ENCODE measurements around the gene L3MBTL4. TPM values are rescaled to one million over a fixed set of nuclear protein-coding genes. Genes with fewer than 3 reads are reported as not detected.

The L3MBTL4 gene
- total RNA-seq, 1 donor from 2014 or later: under 0.01 TPM

- Histone ChIP-seq H3K27me3 (ENCODE audit: control insufficient read depth, insufficient read depth, low read length) (no peaks in the 10 kb centered on the region), H3K4me3 (ENCODE audit: low read depth, low read length) (no peak overlapping the region), H3K36me3 (ENCODE audit: control insufficient read depth, insufficient read depth, low read length) (no peaks in the 10 kb centered on the region)
- DNase-seq (ENCODE audit: low read depth) (no peak), FAIRE-seq (no peak)
- TF ChIP-seq, protein P1, sequence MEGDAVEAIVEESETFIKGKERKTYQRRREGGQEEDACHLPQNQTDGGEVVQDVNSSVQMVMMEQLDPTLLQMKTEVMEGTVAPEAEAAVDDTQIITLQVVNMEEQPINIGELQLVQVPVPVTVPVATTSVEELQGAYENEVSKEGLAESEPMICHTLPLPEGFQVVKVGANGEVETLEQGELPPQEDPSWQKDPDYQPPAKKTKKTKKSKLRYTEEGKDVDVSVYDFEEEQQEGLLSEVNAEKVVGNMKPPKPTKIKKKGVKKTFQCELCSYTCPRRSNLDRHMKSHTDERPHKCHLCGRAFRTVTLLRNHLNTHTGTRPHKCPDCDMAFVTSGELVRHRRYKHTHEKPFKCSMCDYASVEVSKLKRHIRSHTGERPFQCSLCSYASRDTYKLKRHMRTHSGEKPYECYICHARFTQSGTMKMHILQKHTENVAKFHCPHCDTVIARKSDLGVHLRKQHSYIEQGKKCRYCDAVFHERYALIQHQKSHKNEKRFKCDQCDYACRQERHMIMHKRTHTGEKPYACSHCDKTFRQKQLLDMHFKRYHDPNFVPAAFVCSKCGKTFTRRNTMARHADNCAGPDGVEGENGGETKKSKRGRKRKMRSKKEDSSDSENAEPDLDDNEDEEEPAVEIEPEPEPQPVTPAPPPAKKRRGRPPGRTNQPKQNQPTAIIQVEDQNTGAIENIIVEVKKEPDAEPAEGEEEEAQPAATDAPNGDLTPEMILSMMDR (IDR thresholded peaks at IDR 0.05; ENCODE audit: insufficient read depth, low read length, severe bottlenecking): no peak
Observed at GRCh38 chr18:6294148-6294784, 120.4 kb downstream of the L3MBTL4 start.

GRCh38 chr18:6289843-6290242 is 124.9 kb downstream of the L3MBTL4 start:
- TF ChIP-seq, protein P1 (IDR thresholded peaks at IDR 0.05; ENCODE audit: insufficient read depth, low read length, severe bottlenecking): no peak
- FAIRE-seq: no peak

DNA sequence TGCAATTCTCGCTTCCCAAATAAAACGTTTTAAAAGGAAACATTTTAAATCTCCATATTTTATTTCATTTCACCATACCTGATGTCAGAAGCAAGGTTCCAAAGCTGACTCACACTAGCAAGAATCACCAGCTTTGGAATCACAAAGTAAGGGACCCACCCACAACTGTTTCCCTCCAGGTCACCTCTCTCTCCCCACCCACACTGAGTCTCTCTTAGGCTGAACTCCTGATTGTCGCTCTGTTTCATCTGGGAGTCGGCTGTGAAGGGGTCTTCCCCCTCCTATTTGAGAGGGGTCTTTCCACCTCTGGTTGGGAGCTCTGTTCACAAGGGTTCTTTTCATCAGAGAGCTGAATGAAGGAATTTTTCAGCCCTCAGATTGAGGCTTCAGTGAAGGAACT is 128.1 kb downstream of the L3MBTL4 start:
- H3K4me3 ChIP-seq (ENCODE audit: low read depth, low read length): no peak overlapping the region
- TF ChIP-seq, protein P1 (IDR thresholded peaks at IDR 0.05; ENCODE audit: insufficient read depth, low read length, severe bottlenecking): no peak
- FAIRE-seq (no peak), DNase-seq (ENCODE audit: low read depth) (peak; percentile 1)
- H3K27me3 ChIP-seq (ENCODE audit: control insufficient read depth, insufficient read depth, low read length): no peaks in the 10 kb centered on the region
- no peaks in the 10 kb centered on the region for H3K36me3 ChIP-seq (ENCODE audit: control insufficient read depth, insufficient read depth, low read length)

More at GRCh38 chr18:6289843-6290242, 124.9 kb downstream of the L3MBTL4 start:
- Histone ChIP-seq H3K36me3 (ENCODE audit: control insufficient read depth, insufficient read depth, low read length) (no peaks in the 10 kb centered on the region), H3K27me3 (ENCODE audit: control insufficient read depth, insufficient read depth, low read length) (no peaks in the 10 kb centered on the region), H3K4me3 (ENCODE audit: low read depth, low read length) (no peak overlapping the region)
- DNase-seq (ENCODE audit: low read depth): no peak

GRCh38 chr18:6284761-6285160 is 129.9 kb downstream of the L3MBTL4 start:
- no peak overlapping the region for H3K4me3 ChIP-seq (ENCODE audit: low read depth, low read length)
- FAIRE-seq: no peak
- TF ChIP-seq, protein P1 (IDR thresholded peaks at IDR 0.05; ENCODE audit: insufficient read depth, low read length, severe bottlenecking): no peak
- H3K27me3 ChIP-seq (ENCODE audit: control insufficient read depth, insufficient read depth, low read length): no peaks in the 10 kb centered on the region
- no peak for DNase-seq (ENCODE audit: low read depth)
- no peaks in the 10 kb centered on the region for H3K36me3 ChIP-seq (ENCODE audit: control insufficient read depth, insufficient read depth, low read length)

- FAIRE-seq (no peak), DNase-seq (ENCODE audit: low read depth) (no peak)
- TF ChIP-seq, protein P1 (IDR thresholded peaks at IDR 0.05; ENCODE audit: insufficient read depth, low read length, severe bottlenecking): no peak
- Histone ChIP-seq H3K4me3 (ENCODE audit: low read depth, low read length) (no peak overlapping the region), H3K27me3 (ENCODE audit: control insufficient read depth, insufficient read depth, low read length) (no peaks in the 10 kb centered on the region), H3K36me3 (ENCODE audit: control insufficient read depth, insufficient read depth, low read length) (no peaks in the 10 kb centered on the region)
Observed at GRCh38 chr18:6284300-6284699, 130.4 kb downstream of the L3MBTL4 start.

DNA sequence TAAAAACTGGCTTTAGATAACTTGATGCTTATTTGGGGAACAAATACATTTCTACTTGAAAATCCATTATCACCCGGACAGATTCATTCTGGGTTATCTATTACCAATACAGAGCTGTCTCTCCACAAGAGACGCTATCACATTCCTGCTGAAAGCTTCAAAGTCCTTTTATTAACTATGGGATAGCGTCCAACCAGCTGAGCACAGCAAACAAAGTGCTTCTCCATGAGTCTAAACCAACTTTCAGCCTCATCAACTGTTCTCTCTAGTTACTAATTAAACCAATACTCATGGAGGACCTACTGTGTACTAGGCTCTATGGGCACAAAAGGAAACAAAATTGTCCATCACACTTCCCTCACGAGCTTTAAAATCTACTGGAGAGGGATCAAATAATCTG is 132.8 kb downstream of the L3MBTL4 start:
- FAIRE-seq: no peak
- TF ChIP-seq, protein P1 (IDR thresholded peaks at IDR 0.05; ENCODE audit: insufficient read depth, low read length, severe bottlenecking): no peak
- Histone ChIP-seq H3K36me3 (ENCODE audit: control insufficient read depth, insufficient read depth, low read length) (no peaks in the 10 kb centered on the region), H3K27me3 (ENCODE audit: control insufficient read depth, insufficient read depth, low read length) (no peaks in the 10 kb centered on the region), H3K4me3 (ENCODE audit: low read depth, low read length) (no peak overlapping the region)
- no peak for DNase-seq (ENCODE audit: low read depth)
